OCI-LY1 (cell line): ENCODE results near the gene CEP112.

Experiments
- CTCF ChIP-seq: fragments of 200-600 bp; sonication (generic), shearing (Covaris generic); IDR thresholded peaks from 2 replicates; pipeline ENCODE4 v1.5.1; 2017; ENCODE audit warnings: mild to moderate bottlenecking, antibody characterized with exemption, low read length, moderate library complexity, mixed read lengths
- EZH2 ChIP-seq: fragments of 200-600 bp; sonication (generic), shearing (Covaris generic); IDR thresholded peaks from 2 replicates; pipeline ENCODE4 v1.8.0; 2017; ENCODE audit warnings: borderline replicate concordance, mixed run types, mild to moderate bottlenecking, antibody characterized with exemption, low read length, moderate library complexity, mixed read lengths

GRCh38 chr17:65755799-65756198 is 436.1 kb downstream of the CEP112 start:
- TF ChIP-seq CTCF = no peak
- no peak for TF ChIP-seq EZH2
